BJ (cell line): ENCODE results near the gene CACFD1. TPM values are rescaled to one million over a fixed set of nuclear protein-coding genes. Genes with fewer than 3 reads are reported as not detected.

Experiments used
- CTCF ChIA-PET: fragments of 350-600 bp; formaldehyde crosslinking; extraction: SDS; loops from one replicate; lab custom pipeline; 2021; ENCODE audit warnings: antibody characterized with exemption, inconsistent platforms; lab: Yijun Ruan, JAX
- POLR2A ChIA-PET: fragments of 300-600 bp; sonication (Branson Sonifier 250); formaldehyde crosslinking; extraction: SDS; loops from one replicate; lab custom pipeline; 2021; ENCODE audit warnings: antibody characterized with exemption; lab: Charles Lee
- DNase-seq: peaks from one replicate; pipeline ENCODE4 v3.0.0-alpha.2; 2011; ENCODE audit warnings: low read depth
- H3K27me3 ChIP-seq: 2 replicates; pipeline ENCODE4 v1.6.0; 2011; ENCODE audit warnings: low read length; ENCODE audit not compliant: control insufficient read depth, insufficient read depth
- H3K36me3 ChIP-seq: 2 replicates; pipeline ENCODE4 v1.5.1; 2011; ENCODE audit warnings: low read length; ENCODE audit not compliant: control insufficient read depth, insufficient read depth
- H3K4me3 ChIP-seq: 2 replicates; pipeline ENCODE4 v1.5.1; 2011; ENCODE audit warnings: low read depth, mild to moderate bottlenecking, control low read depth, low read length
- polyA plus RNA-seq: library from polyadenylated mRNA; depleted of rRNA; stranded (reverse); fragments of >200 nt; gene quantifications from 2 replicates; pipeline ENCODE4 v1.2.3, GENCODE V29; 2011
- TF ChIP-seq, protein P1 (sequence below): IDR thresholded peaks from 2 replicates; pipeline ENCODE4 v1.5.1; 2011; ENCODE audit warnings: low read depth, mild to moderate bottlenecking, control low read depth, inconsistent platforms, low read length, moderate library complexity; ENCODE audit not compliant: insufficient read depth

Gene CACFD1
- polyA plus RNA-seq, 1 experiment: 19.1 TPM

DNA sequence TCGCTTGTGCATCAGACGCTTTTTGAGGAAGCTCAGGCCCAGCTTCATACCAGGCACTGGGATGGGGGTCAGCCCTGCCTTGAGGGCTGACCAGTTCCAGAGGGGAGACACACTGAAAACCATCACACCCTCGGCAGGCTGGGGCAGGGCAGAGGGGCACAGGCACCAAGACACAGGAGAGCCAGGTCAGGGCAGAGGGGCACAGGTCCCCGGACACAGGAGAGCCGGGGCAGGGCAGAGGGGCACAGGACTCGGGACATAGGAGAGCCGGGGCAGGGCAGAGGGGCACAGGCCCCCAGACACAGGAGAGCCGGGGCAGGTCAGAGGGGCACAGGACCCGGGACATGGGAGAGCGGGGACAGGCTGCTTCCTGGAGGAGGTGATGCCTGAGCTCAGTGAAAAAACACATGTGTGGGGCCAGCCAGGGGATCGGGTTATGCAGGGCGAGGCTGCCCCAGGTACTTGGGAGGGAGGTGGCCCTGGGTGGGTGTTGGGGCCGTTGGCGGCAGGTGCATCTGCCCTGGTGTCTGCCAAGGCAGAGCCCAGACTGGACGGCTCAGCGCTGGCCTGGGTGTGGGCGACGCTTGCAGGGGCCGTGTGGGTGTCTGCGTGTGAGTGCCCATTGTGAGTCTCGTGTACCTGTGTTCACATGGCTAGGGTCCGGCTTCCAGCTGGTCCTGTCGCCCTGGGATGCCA lies 34.2 kb downstream of the CACFD1 start:
- TF ChIP-seq, protein P1, sequence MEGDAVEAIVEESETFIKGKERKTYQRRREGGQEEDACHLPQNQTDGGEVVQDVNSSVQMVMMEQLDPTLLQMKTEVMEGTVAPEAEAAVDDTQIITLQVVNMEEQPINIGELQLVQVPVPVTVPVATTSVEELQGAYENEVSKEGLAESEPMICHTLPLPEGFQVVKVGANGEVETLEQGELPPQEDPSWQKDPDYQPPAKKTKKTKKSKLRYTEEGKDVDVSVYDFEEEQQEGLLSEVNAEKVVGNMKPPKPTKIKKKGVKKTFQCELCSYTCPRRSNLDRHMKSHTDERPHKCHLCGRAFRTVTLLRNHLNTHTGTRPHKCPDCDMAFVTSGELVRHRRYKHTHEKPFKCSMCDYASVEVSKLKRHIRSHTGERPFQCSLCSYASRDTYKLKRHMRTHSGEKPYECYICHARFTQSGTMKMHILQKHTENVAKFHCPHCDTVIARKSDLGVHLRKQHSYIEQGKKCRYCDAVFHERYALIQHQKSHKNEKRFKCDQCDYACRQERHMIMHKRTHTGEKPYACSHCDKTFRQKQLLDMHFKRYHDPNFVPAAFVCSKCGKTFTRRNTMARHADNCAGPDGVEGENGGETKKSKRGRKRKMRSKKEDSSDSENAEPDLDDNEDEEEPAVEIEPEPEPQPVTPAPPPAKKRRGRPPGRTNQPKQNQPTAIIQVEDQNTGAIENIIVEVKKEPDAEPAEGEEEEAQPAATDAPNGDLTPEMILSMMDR: no peak
- Histone ChIP-seq H3K27me3 (peaks cover 18% of the 10 kb centered on the region), H3K4me3 (no peak overlapping the region), H3K36me3 (no peaks in the 10 kb centered on the region)
- ChIA-PET POLR2A (no interaction called here), CTCF (interaction anchor here (0.6 to 2.7 kb wide), 2 partner anchors 7 to 11 kb away, joined by 3 to 21 read pairs; no protein-coding TSS in a partner anchor)
- no peak for DNase-seq

DNA sequence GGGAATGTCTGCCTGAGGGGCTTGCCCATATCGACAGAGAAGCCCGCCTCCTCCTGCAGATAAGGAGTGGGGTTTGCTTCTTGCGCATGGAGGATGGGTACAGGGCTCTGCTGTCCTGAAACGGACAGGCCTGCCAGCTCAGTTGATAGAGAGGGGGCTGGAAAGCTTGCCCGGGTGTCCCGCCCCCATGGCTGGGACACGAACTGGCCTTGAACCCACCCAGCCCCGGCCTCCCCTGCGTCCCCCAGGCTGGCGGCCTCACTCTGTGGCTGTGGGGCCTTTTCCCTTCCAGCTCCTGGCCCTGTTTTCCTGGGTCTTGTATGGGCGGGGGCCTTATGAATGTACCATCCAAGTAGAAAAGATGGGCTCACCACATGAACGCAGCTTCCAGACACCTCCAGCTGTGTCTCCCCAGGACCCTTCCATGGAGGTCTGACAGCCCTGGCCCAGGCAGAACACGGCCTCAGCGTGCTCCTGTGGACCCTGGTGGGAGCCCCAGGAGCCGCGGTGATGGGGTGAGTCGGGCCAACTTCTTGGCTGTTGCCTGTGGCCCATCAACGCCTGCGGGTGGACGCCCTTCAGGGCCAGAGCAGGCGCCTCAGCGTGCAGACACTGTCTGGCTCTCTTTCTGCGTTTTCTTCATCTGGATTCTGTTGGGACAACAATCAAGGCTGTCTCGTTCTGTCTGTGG lies 35.0 kb downstream of the CACFD1 start:
- Histone ChIP-seq H3K4me3 (no peak overlapping the region), H3K36me3 (no peaks in the 10 kb centered on the region), H3K27me3 (peaks cover 20% of the 10 kb centered on the region)
- POLR2A ChIA-PET: interaction anchor here (0.6 kb wide), 1 partner anchor 263 kb away, joined by 3 read pairs; no protein-coding TSS in a partner anchor
- CTCF ChIA-PET: interaction anchor here (0.5 to 2.7 kb wide), 3 partner anchors 8 to 308 kb away, joined by 3 to 21 read pairs (median 7); no protein-coding TSS in a partner anchor
- DNase-seq: no peak
- TF ChIP-seq, protein P1: no peak

DNA sequence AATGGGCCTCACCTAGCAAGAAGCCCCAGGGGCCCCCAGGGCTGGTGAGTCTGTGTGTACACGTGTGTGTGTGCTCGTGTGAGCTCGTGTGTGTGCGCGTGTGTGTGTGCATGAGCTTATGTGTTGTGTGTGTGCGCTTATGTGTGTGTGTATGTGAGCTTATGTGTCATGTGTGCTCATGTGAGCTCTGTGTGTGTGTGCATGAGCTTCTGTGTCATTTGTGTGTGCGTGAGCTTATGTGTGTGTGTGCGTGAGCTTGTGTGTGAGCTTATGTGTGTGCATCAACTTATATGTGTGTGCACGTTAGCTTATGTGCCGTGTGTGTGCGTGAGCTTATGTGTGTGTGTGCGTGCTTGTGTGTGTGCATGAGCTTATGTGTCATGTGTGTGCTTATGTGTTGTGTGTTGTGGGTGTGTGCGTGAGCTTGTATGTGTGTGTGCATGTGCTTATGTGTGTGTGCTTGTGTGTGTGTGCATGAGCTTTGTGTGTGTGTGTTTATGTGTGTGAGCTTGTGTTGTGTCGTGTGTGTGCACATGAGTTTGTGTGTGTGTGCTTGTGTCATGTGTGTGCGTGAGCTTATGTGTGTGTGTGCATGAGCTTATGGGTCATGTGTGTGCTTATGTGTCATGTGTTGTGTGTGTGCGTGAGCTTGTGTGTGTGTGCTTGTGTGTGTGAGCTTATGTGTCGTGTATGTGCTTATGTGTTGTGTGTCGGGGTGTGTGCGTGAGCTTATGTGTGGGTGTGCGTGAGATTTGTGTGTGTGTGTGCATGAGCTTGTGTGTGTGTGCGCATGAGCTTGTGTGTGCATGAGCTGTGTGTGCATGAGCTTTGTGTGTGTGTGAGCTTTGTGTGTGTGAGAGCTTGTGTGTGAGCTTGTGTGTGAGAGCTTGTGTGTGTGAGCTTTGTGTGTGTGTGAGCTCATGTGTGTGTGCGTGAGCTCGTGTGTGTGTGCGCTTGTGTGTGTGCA lies 35.8 kb downstream of the CACFD1 start:
- no peak for DNase-seq
- POLR2A ChIA-PET: interaction anchor here (0.6 kb wide), 1 partner anchor 264 kb away, joined by 3 read pairs; no protein-coding TSS in a partner anchor
- CTCF ChIA-PET: interaction anchor here (0.5 to 2.7 kb wide), 4 partner anchors 9 to 309 kb away, joined by 3 to 21 read pairs (median 6); no protein-coding TSS in a partner anchor
- H3K4me3 ChIP-seq: no peak overlapping the region
- TF ChIP-seq, protein P1: no peak
- no peaks in the 10 kb centered on the region for H3K36me3 ChIP-seq
- peaks cover 22% of the 10 kb centered on the region for H3K27me3 ChIP-seq

DNA sequence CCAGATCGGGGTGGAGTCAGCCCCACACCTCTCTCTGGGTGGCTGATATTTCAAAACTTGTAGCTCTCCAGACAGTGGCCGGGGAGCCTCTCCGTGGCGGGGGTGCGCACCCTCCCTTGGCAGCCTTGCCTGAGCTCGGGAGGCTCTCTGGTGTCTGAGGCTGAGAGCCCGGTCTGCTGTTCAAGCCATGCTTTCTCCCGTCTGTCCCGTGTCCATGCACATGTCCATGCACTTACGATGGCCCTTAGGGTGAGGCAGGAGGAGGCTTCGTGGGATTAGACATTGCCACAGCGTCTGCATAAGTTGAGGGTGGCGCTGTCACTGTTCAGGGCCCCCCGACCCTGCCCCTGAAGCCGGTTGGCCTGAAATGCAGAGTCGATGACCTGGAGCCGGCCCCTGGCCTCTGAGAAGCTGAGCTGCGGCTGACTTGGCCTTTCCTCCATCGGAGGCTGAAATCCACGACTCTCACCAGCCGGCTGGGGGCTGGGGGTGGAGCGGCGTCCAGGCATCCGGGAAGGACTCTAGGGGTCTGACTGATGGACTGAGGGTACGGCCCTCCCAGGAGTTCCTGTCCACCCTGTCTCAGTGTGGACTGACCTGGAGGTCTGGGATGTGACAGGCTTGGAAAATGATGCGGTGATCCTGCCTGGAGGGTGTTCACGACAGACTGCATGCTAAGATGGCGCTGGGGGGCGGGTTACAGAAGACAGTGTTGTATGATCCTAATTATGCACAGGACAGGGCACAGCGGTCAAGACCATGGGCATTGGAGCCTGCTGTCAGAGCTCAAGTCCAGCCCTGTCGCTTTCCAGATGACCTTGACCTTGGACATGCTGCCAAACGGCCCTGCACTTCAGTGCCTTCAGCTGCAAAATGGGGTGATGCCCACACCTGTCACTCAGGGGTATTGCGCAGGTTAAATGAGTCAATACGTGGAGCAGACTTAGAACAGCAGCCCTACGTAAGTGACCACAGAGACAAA lies 37.4 kb downstream of the CACFD1 start:
- no peak for DNase-seq
- peaks cover 22% of the 10 kb centered on the region for H3K27me3 ChIP-seq
- CTCF ChIA-PET: interaction anchor here (2.2 kb wide), 1 partner anchor 310 kb away, joined by 7 read pairs; no protein-coding TSS in a partner anchor
- TF ChIP-seq, protein P1: no peak
- no peak overlapping the region for H3K4me3 ChIP-seq
- H3K36me3 ChIP-seq: no peaks in the 10 kb centered on the region
- POLR2A ChIA-PET: no interaction called here
